VCaP (cell line): ENCODE measurements around the gene HIBCH.

Experiments
- H3K27ac ChIP-seq: fragments of 450-650 bp; 2 replicates; pipeline ENCODE4 v1.5.1; 2017
- CTCF ChIP-seq: fragments of 450-650 bp; conservative IDR thresholded peaks from 2 replicates; pipeline ENCODE4 v1.5.1; 2017; ENCODE audit warnings: mild to moderate bottlenecking, moderate library complexity

Gene HIBCH

GRCh38 chr2:190319555-190320498 is at the start of gene HIBCH:
Gene HIBCH, minus strand, starts transcription at chr2:190319826. Its CDS starts 76 bp downstream, at chr2:190319750.
- peak within 1 kb of the TSS; percentile 78 for H3K27ac ChIP-seq
- TF ChIP-seq CTCF = peak; percentile 92

GRCh38 chr2:190367091-190367490 is 47.5 kb upstream of the HIBCH start:
- no peak for TF ChIP-seq CTCF
- no peak overlapping the region for H3K27ac ChIP-seq

- TF ChIP-seq CTCF = no peak
- no peak overlapping the region for H3K27ac ChIP-seq
Observed at GRCh38 chr2:190366248-190366753, 46.7 kb upstream of the HIBCH start.

GRCh38 chr2:190365499-190366204 is 46.0 kb upstream of the HIBCH start:
- no peak for TF ChIP-seq CTCF
- H3K27ac ChIP-seq = no peak overlapping the region

- no peak for TF ChIP-seq CTCF
- H3K27ac ChIP-seq = no peak overlapping the region
Observed at GRCh38 chr2:190362894-190363293, 43.3 kb upstream of the HIBCH start.

GRCh38 chr2:190361572-190361971 is 41.9 kb upstream of the HIBCH start:
- peak overlapping the region; percentile 84 for H3K27ac ChIP-seq
- no peak for TF ChIP-seq CTCF

GRCh38 chr2:190360965-190361364 is 41.3 kb upstream of the HIBCH start:
- peak overlapping the region; percentile 84 for H3K27ac ChIP-seq
- TF ChIP-seq CTCF = no peak
